Epithelial cell of proximal tubule (primary cell): ENCODE data around the gene CHEK2. TPM values are rescaled to one million over a fixed set of nuclear protein-coding genes. Genes with fewer than 3 reads are reported as not detected.
"Not testable (repeated sequence)": the region's sequence is repeated elsewhere in the genome, so short reads cannot be mapped to it uniquely, and the experiment has no call there.

Source experiments
- DNase-seq: peaks from one replicate; pipeline ENCODE4 v3.0.0-alpha.2; 2011; ENCODE audit warnings: low read depth
- H3K4me3 ChIP-seq: 2 replicates; pipeline ENCODE4 v1.5.1; 2011; ENCODE audit warnings: low read depth, mild to moderate bottlenecking, low read length
- CTCF ChIP-seq: conservative IDR thresholded peaks from 2 replicates; pipeline ENCODE4 v1.5.1; 2012; ENCODE audit warnings: low read depth, mild to moderate bottlenecking, low read length
- total RNA-seq: library from RNA; depleted of rRNA; stranded (reverse); fragments of >200 nt; gene quantifications from 2 replicates; pipeline ENCODE4 v1.2.3, GENCODE V29; 2015

CHEK2 gene
- total RNA-seq, 1 donor from 2014 or later, result 19.9 TPM

- no peak overlapping the region for H3K4me3 ChIP-seq
- TF ChIP-seq CTCF, result no peak
- DNase-seq, result no peak
Measured at GRCh38 chr22:28766628-28767027, 25.0 kb upstream of the CHEK2 start.

DNA sequence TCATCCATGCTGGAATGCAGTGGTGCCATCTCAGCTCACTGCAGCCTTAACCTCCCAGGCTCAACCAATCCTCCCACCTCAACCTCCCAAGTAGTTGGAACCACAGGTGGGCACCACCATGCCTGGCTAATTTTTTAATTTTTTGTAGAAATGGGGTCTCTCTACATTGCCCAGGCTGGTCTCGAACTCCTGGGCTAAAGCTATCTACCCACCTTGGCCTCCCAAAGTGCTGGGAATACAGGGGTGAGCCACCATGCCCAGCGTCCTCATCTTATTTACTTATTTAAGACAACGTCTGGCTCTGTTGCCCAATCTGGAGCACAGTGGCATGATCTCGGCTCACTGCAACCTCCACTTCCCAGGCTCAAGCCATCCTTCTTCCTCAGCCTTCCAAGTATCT lies 20.4 kb upstream of the CHEK2 start:
- H3K4me3 ChIP-seq, DNase-seq: not testable (repeated sequence)

DNA sequence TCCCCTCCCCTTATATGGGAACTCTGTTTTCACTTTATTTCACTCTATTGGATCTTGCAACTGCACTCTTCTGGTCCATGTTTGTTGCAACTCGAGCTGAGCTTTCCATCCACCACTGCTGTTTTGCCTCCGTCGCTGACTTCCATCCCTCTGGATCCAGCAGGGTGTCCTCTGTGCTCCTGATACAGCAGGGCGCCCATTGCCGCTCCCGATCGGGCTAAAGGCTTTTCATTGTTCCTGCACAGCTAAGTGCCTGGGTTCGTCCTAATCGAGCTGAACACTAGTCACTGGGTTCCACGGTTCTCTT lies 19.8 kb upstream of the CHEK2 start:
- TF ChIP-seq CTCF, result no peak
- H3K4me3 ChIP-seq, result no peak overlapping the region
- no peak for DNase-seq

DNA sequence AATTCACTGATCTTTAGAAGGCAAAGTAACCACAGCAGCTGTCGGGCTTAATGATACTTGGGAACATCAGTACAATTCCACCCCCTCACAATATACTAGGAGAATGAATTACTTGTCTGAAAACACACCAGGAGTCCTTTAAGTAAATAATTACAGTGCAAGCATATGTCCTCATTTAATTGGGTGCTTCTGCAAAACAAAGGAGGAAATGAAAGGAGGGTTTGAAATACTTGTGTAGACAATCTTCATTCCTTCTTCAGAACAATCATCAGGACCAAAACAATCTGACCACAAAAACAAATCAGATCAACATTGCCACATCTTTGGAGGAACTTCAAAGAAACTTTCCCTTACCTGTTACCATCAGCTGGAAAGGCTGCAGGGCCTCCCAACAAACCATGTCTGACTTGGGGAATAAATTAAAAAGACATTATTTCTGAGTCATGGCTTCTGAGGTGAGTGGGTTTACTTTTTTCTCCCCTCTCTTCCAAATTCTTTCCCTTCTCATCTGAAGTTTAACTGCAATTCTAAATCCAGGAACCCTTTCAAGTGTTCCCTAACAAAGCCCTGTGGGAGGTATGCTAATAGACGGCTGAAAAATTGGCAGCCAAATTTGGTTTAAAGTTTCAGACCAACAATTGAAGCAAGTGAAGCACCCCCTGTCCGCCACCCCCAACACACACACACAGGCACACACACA lies 18.4 kb upstream of the CHEK2 start:
- H3K4me3 ChIP-seq, result no peak overlapping the region
- DNase-seq, result no peak
- no peak for TF ChIP-seq CTCF

- not testable (repeated sequence) for DNase-seq, H3K4me3 ChIP-seq
Measured at GRCh38 chr22:28754512-28754911, 12.9 kb upstream of the CHEK2 start.

GRCh38 chr22:28750471-28750881 lies 8.9 kb upstream of the CHEK2 start:
- TF ChIP-seq CTCF, result no peak
- DNase-seq, result no peak
- H3K4me3 ChIP-seq, result no peak overlapping the region

- H3K4me3 ChIP-seq, result no peak overlapping the region
- DNase-seq, result no peak
- no peak for TF ChIP-seq CTCF
Measured at GRCh38 chr22:28743852-28744251, 2.2 kb upstream of the CHEK2 start.

DNA sequence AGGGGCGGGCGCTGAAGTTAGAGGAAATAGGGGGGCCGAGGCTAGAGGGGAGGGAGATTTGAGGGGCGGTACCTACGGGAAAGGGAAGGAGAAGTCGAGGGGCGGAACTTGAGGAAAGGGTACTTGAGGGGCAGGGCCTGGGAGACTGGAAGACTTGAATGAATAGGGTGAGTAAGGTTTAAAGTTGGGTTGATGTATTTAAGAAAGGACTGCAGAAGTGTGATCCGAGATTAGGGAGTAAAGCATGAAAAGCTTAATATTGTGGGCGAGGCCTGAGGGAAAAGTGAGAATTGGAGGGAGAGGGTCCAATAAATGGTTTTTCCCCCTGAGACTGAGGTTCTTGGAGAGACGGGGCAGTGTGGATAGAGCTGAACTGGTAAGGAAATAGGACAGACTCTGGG lies 942 bp upstream of the CHEK2 start:
- peak overlapping the region; percentile 95 for H3K4me3 ChIP-seq
- TF ChIP-seq CTCF, result no peak
- DNase-seq, result no peak
